Measurements from ENCODE around the gene CDRT4.
"Not testable (repeated sequence)": the region's sequence is repeated elsewhere in the genome, so short reads cannot be mapped to it uniquely, and the experiment has no call there.

The CDRT4 gene

DNA sequence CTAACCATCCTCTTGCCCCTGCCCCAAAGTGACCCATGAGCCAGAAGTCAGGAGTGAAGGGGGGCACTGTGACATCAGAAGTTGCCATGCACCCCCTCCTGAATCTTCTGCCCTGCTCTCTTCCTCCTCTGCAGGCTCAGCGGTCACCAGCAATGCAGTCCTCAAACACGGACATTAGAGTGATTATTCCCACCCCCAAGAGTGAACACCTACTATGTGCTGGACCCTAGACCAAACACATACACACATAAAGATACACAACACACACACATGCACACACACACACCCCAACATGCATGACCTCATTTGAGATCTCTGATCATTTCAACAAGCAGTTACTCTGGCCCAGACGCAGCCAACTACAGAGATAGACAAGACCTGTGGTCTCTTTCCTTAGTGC lies at the start of gene CDRT4:
Gene CDRT4 (minus strand): TSS at position 30 of the 400 bp plus-strand sequence. CDS start 27,383 bp downstream, outside the sequence.
- DNase-seq (ENCODE audit: low read depth): no peak

GRCh38 chr17:15516150-15516549 lies 48.7 kb upstream of the CDRT4 start:
- DNase-seq (ENCODE audit: low read depth): no peak

DNA sequence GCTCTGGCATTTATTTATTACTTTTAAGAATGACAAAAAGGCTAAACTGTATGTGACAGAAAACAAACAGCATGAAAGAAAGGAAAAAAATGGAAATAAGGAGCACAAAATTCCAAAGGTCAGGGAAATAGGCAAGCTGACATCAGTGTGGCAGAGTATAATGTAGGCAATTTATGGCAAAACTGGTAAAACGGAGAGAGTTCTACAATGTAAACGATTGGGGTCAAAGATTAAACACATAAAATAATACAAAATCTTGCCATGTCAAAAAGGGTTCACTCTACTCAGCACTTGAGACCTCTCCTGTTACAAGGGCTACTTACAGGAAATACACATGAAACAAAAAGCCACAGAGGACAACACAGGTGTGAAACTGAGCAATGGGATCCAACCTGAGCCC lies 47.0 kb upstream of the CDRT4 start:
- no peak for DNase-seq (ENCODE audit: low read depth)

DNA sequence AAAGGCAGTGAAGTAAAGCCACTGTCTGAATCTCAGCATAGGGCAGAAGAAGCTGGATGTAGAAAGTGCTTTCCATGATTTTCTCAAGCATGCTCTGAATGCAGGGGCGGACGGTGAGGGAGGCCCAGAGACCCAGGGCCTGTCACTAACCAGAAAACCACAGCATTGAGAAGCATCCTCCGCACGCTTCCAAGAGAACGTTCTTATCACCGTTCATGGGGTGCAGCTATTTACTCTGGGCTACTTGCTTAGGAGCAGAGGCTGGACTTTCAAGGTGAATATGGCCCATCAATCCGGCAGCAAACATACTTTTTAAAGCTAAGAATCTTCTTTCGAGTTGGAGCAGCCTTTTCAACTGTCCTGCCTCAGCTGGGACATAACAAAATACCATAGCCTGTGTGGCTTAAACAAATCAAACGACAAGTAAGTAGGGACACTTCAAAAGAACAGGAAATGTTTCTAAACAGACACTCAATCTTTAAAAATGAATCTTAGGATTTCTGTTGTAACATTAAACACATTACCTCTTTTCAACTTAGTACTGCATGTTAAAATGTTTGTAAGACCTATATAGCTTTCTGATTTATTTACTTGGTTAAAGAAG lies 46.5 kb upstream of the CDRT4 start:
- no peak for DNase-seq (ENCODE audit: low read depth)

DNA sequence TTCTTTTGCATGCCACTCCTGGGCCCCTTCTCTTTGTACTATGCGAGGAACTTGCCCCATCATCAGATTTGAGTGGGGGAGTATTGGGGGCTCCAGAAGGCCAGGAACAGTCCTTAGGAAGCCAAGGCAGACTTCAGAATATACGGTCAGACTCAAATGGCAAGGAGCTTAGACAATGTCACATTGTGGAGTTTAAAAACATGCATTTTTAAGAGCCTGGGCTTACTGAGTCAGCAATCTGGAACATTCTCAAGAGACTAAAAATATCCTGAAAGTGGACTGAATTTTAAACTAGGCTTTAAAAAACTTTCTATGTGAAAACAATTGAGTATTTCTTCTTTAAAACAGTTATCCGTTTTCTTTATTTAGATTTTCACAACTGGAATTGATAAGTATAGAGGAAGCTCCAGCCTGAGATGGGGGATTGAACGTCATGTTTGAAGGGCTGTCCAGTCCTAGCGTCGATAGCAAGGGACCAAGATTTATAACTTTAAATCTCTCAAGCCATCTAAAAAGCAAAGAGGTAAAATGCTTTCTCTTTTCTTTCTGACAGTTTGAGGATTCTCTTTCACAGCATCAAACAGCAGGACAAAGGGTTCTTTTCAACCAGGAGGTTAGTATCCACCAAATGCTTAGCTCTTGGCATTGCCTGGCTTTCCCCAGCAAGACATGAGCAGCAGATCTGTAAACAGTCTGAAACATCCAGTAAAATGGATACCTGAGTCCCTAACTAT lies 45.8 kb upstream of the CDRT4 start:
- DNase-seq (ENCODE audit: low read depth): no peak

DNA sequence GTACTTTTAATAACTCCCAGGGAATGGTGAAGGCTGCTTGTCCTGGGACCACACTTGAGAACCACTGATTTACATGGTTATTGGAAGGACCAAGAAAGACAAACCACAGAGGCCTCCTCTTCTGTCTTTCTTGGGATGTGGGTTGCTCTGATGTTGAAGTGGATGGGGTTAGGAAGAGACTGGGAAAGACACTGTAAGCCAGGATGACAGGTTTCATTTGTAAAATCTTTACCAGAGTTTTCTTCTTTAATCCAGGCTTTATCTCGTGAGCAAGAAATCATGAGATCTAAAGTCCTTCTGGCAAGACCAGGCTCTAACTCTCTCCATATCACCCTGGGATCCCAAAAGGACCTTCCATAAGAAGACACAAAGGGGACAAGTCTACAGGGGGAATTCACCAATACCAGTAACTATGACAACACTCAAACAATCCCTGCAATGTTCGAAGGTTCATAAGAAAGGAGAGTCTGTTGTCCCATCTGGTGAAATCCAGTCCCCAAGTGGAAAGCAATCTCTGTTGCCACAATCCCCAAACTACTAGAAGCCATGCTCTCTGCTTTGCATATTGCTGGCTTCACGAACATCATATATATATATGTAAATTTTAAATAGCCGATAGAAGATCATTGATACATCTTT lies 44.8 kb upstream of the CDRT4 start:
- no peak for DNase-seq (ENCODE audit: low read depth)

DNA sequence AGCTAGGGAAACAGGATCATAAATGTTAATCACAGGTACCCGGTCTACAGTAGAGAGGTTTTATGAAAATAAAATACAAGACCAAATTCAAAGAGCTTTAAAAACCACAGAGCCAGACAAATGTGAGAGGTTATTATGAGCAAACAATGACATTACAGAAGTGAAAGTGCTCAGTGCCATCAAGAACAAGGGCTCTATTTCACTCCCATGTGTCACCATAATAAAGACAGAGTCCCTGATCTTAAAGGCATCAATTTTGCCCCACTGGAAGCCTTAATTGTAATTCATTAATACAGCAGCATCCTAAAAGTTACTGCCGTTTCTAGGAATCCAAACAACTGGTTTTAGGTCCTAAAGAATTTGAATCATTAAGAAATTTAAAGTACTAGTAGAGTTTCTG lies 43.7 kb upstream of the CDRT4 start:
- DNase-seq (ENCODE audit: low read depth): no peak

DNA sequence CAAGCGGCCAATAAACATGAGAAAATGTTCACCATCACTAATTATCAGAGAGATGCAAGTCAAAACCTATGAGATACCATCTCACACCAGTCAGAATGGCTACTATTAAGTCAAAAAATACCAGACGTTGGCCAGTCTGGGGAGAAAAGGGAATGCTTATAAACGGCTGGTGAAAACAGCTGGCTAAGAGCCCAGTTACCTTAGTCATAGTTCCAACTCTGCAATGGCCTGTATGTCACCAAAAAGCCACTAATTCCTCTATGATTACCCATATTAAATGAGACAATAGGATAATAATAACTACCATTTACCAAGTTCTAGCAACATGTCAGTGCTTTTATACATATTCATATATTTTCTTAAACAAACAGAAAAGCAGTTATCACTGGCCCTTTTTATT lies 42.9 kb upstream of the CDRT4 start:
- no peak for DNase-seq (ENCODE audit: low read depth)

DNA sequence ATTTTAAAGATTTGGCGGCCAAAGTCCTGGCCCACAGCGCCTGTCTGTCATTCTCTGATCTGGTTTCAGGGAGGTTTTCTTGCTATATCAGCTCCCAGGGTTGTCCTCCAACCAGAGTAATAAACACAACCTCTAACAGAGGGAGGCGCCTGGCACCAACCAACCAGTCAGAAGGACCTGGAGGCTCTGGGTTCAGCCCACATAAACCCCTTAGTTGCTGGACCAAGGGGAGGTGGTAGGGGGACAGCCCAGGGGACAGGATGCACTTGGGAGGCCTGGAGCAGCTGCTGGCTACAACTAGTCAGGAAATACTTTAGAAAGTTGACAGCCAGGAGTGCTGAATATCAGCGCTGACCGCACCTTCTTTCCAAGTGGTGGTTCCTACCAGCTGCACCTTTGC lies 41.7 kb upstream of the CDRT4 start:
- no peak for DNase-seq (ENCODE audit: low read depth)

DNA sequence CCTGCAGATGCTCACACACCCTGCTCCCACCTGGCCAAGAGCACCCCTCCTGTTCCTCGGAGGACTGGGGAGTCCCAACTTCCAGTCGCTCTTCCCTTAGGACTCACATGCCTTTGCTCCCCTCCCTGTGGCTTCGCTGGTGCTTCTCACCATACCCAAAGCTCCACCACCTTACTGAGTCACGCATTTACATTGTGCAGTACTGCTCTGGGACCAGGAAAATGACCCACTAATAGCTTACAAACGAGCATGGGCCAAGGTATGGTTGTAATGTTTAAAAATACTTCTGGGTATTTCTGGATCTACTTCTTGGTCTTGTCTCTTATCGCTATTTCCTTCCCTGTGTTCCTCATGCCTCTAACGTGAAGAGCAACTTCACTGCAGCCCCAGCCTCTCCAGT lies 41.0 kb upstream of the CDRT4 start:
- DNase-seq (ENCODE audit: low read depth): no peak

GRCh38 chr17:15507896-15508295 lies 40.5 kb upstream of the CDRT4 start:
- DNase-seq (ENCODE audit: low read depth): no peak

DNA sequence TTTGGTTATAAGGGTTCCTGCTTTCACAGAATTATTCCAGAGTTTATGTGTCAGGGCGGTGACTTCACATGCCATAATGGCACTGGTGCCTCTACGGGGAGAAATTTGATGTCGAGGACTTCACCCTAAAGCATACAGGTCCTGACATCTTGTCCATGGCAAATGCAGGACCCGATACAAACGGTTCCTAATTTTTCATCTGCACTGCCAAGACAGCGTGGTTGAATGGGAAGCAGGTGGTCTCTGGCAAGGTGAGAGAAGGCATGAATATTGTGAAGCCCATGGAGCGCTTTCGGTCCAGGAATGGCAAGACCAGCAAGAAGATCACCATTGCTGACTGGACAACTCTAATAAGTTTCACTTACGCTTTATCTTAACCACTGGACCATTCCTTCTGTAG lies 39.6 kb upstream of the CDRT4 start:
- DNase-seq (ENCODE audit: low read depth): no peak

GRCh38 chr17:15505708-15506107 lies 38.3 kb upstream of the CDRT4 start:
- not testable (repeated sequence) for DNase-seq (ENCODE audit: low read depth)

- DNase-seq (ENCODE audit: low read depth): no peak
These were observed 36.3 kb upstream of the CDRT4 start for GRCh38 chr17:15503731-15504130.

DNA sequence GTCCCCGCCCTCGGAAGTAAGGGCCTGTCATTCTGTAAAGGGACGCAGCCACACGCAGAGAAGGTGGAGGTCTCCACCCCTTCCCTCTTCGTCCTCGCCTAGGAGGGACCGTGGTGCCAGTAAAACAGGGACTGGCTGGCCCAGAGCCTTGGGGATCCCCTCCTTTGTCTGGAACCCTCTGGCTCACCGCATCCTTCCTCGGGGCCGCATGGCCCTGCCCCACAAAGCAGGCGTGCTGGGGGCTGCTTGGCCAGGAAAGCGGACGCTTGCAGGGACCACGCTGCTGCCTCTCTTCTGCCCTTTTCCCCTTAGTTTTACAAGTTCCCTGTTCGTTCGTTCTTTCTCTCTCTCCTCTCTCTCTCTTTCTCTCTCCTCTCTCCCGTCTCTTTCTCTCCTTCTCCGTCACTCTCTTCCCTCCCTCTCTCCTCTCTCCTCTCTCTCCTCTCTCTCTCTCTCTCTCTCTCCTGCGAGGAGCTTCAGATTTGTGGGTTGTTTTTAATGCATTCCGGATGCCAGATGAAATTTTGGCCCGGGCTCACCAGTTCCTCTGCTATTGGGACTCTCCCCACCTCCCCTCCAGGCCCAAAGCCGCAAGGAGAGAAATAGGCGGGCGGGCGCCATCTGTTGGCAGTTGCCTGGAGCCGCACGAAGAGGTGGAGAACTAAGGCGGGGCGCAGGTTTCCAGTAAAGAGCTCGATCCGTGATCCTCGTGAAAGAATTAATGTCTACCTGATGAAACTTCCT lies 35.1 kb upstream of the CDRT4 start:
- peak; percentile 58 for DNase-seq (ENCODE audit: low read depth)

DNA sequence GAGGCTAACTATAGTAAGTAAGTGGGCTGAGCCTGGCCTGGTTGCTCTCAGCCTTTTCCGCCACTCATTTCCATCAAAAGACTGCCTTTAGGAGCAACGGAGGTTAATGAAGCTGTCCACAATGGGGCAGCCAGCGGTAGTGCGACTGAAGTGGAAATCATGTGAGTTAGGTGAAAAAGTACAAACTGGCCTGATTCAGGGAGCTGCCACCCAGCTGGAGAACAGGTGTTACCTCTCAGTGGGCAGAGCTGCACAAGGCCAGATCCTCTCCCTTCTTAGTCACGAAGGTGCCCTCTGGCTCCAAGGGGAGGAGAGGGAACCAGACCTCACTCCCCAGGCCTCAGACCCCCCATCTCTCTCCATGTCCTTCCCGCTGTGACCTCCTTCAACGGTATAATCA lies 34.4 kb upstream of the CDRT4 start:
- no peak for DNase-seq (ENCODE audit: low read depth)

GRCh38 chr17:15501282-15501681 lies 33.9 kb upstream of the CDRT4 start:
- no peak for DNase-seq (ENCODE audit: low read depth)

DNA sequence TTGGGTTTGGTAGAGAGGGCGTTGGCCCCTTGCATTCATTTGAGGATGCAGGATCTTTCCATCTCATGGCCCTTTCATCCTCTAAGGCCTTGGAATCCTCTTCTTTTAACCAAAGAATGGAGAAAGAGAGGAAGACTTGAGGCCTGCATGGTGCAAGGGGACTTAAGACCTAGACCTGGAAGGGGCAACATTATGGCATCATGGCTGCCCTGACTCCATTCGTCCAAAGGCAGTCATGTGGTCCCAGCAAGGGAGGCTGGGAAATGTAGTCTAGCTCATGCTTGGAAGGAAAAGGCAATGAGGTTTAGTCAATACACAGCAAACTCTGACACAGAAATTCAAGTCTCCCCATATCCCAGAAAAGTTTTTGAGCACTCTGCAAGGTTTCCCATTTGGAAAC lies 30.7 kb upstream of the CDRT4 start:
- no peak for DNase-seq (ENCODE audit: low read depth)

DNA sequence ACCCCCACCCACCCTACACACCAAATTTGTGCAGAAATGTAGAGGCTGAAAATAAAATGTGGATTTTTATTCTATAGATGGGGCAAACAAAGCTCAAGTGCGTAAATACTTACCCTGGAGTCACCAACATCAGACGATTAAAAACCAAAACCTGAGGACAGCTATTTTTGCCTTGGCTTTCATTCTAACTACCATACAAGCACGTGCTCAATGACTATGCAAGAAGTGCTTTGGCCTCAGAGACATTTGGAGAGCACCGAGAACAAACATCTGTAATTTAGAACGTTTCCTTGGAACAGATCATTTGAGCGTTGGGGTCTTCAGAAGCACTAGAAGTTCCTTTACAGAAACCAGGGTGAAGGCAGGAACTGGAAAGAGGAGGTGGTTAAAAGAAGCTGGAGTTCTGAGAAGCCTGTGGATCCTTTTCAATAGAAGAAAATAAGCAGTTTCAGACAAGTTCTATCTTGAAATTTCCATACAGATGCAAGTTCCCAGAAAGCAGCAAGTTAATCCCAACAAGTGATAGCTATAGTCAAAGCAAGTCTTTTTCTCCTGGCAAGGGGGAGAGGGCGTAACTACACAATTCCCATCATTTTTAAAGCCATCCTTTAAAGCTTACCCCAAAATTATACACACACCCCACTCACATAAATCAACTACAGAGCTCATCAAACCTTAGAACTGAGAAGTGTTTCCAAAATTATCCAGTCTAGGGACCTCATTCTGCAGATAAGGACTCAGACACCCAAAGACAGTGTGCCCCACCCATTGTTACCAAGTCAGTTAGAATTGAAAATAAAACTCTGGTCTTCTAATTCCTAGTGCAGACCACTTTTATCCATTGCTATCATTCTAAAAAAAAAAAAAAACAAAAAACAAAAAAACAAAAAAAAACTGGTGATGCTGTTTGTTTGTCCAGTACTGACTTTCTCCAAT lies 29.6 kb upstream of the CDRT4 start:
- DNase-seq (ENCODE audit: low read depth): no peak

GRCh38 chr17:15494821-15495220 lies 27.4 kb upstream of the CDRT4 start:
- DNase-seq (ENCODE audit: low read depth): no peak

GRCh38 chr17:15493693-15494035 lies 26.2 kb upstream of the CDRT4 start:
- no peak for DNase-seq (ENCODE audit: low read depth)

All from activated T-cell treated with anti-CD3 and anti-CD28 coated beads for 1 hour (primary cell).